Dendritic cell treated with granulocyte-macrophage colony-stimulating factor and Interleukin-4, amounts not matched to agents 40 ng/mL and 50 ng/mL, for 4 days (primary cell): Measurements from ENCODE around the gene DDX28.
"Not testable (repeated sequence)": the region's sequence is repeated elsewhere in the genome, so short reads cannot be mapped to it uniquely, and the experiment has no call there.

Experiments
- H3K27ac Mint-ChIP-seq: one replicate; pipeline ENCODE4 v1.8.0; 2022; ENCODE audit warnings: mild to moderate bottlenecking, mixed read lengths
- H3K27me3 Mint-ChIP-seq: one replicate; pipeline ENCODE4 v1.8.0; 2022; ENCODE audit warnings: mild to moderate bottlenecking, mixed read lengths
- H3K36me3 Mint-ChIP-seq: one replicate; pipeline ENCODE4 v1.8.0; 2022; ENCODE audit warnings: low read depth, mixed read lengths
- H3K4me1 Mint-ChIP-seq: one replicate; pipeline ENCODE4 v1.8.0; 2022; ENCODE audit warnings: low read depth, mixed read lengths
- H3K4me3 Mint-ChIP-seq: one replicate; pipeline ENCODE4 v1.8.0; 2022; ENCODE audit warnings: mild to moderate bottlenecking, moderate library complexity, mixed read lengths
- H3K9me3 Mint-ChIP-seq: one replicate; pipeline ENCODE4 v1.8.0; 2022; ENCODE audit warnings: mixed read lengths
- intact Hi-C: fragments of 100-400 bp; cut with micrococcal nuclease; formaldehyde crosslinking; loops from one replicate; pipeline ENCODE4 v1.15.0; 2022

The DDX28 gene

GRCh38 chr16:68021490-68021889, 1.5 kb downstream of the DDX28 start:
- peak overlapping the region; percentile 25 for H3K27ac Mint-ChIP-seq
- intact Hi-C loops, result no loop called here
- H3K9me3 Mint-ChIP-seq, result no peaks in the 10 kb centered on the region
- peaks cover 33% of the 10 kb centered on the region for H3K4me1 Mint-ChIP-seq
- H3K4me3 Mint-ChIP-seq, result peak overlapping the region; percentile 90
- H3K27me3 Mint-ChIP-seq, result no peaks in the 10 kb centered on the region
- peaks cover 42% of the 10 kb centered on the region for H3K36me3 Mint-ChIP-seq

GRCh38 chr16:68019167-68019680, 3.8 kb downstream of the DDX28 start:
- peaks cover 37% of the 10 kb centered on the region for H3K4me1 Mint-ChIP-seq
- intact Hi-C loops, result no loop called here
- H3K36me3 Mint-ChIP-seq, result peaks cover 34% of the 10 kb centered on the region
- no peak overlapping the region for H3K4me3 Mint-ChIP-seq
- no peaks in the 10 kb centered on the region for H3K27me3 Mint-ChIP-seq
- no peaks in the 10 kb centered on the region for H3K9me3 Mint-ChIP-seq
- H3K27ac Mint-ChIP-seq, result no peak overlapping the region

DNA sequence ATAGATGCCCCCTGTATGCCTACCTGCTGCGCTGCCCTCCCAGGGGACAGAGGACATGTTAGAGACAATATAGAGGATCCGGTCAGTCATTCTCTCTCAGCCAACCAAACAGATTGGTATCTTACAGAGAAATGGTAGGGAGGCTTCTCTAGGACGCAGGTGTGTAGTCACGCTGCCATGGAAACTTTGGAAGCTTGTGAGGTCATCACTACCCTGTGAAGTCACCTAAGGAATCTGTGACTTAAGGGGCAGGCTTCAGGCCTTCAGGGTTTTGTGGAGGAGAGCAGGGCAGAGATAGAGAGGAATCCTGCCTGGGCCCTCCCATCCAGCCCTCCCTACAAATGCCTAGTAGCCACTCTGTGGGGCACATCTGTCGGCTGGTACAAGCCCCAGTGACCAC, 7.4 kb downstream of the DDX28 start, which contains the start of gene DPEP2NB:
Gene DPEP2NB, minus strand, starts transcription at position 231 of the 400 bp plus-strand sequence. Its CDS starts 141 bp downstream, at position 90.
- no peaks in the 10 kb centered on the region for H3K27me3 Mint-ChIP-seq
- no peaks in the 10 kb centered on the region for H3K9me3 Mint-ChIP-seq
- H3K27ac Mint-ChIP-seq, result peak within 1 kb of the TSS; percentile 16
- peaks cover 26% of the 10 kb centered on the region for H3K4me1 Mint-ChIP-seq
- intact Hi-C loops, result no loop called here
- no peak within 1 kb of the TSS for H3K4me3 Mint-ChIP-seq
- H3K36me3 Mint-ChIP-seq, result peaks cover under 1% of the 10 kb centered on the region

GRCh38 chr16:68013440-68013839, 9.6 kb downstream of the DDX28 start:
- intact Hi-C loops, result no loop called here
- Mint-ChIP-seq H3K36me3 (no peaks in the 10 kb centered on the region), H3K9me3 (no peaks in the 10 kb centered on the region), H3K27ac (peak overlapping the region; percentile 63), H3K27me3 (no peaks in the 10 kb centered on the region), H3K4me1 (peaks cover 43% of the 10 kb centered on the region), H3K4me3 (no peak overlapping the region)

DNA sequence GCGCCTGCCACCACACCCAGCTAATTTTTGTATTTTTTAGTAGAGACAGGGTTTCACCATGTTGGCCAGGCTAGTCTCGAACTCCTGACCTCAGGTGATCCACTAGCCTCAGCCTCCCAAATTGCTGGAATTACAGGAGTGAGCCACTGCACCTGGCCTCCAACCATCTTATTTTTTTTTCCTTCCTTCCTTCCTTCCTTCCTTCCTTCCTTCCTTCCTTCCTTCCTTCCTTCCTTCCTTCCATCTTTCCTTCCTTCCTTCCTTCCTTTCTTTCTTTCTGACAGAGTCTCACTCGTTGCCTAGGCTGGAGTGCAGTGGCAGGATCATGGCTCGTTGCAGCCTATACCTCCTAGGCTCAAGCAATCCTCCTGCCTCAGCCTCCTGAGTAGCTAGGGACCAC, 13.2 kb downstream of the DDX28 start:
- intact Hi-C loops, H3K9me3 Mint-ChIP-seq, H3K36me3 Mint-ChIP-seq, H3K4me3 Mint-ChIP-seq, H3K27me3 Mint-ChIP-seq: not testable (repeated sequence)
- Mint-ChIP-seq H3K27ac (peak overlapping the region; percentile 82), H3K4me1 (peaks cover 53% of the 10 kb centered on the region)

DNA sequence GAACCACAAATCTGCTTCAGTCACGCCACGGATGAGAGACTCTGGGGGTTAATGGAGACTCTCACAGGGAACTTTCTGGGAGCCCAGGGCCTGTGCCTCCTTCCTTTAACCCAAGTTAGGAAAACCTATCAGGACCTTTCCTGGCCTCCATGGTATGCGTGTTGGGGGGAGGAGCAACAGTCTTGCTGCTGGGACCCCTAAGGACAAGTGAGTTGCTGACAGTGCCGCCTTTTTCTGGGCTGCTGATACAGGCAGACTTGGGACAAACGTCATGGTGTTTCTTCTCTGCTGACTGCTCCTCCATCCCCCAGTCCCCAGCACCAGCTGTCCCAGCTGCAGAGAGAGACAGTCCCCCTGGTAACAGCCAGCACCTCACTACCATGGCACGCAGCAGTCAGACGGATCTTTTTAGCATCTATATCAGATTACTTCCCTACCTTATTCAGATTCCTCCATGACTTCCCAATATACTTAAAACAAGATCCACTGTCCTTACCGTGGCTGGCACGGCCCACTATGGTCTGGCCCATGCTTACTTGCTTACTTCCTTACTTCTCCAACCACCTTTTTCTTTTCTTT, 13.8 kb downstream of the DDX28 start:
- H3K4me3 Mint-ChIP-seq, result no peak overlapping the region
- H3K27me3 Mint-ChIP-seq, result no peaks in the 10 kb centered on the region

GRCh38 chr16:68005786-68006286, 17.2 kb downstream of the DDX28 start:
- H3K27me3 Mint-ChIP-seq, result no peaks in the 10 kb centered on the region
- H3K9me3 Mint-ChIP-seq, result no peaks in the 10 kb centered on the region
- H3K4me3 Mint-ChIP-seq, result peak overlapping the region; percentile 44
- H3K4me1 Mint-ChIP-seq, result peaks cover 53% of the 10 kb centered on the region
- intact Hi-C loops, result loop anchor here (2.0 kb wide), 1 partner anchor 13 kb away; no protein-coding TSS in a partner anchor
- H3K36me3 Mint-ChIP-seq, result no peaks in the 10 kb centered on the region
- H3K27ac Mint-ChIP-seq, result peak overlapping the region; percentile 98

More for the DNA sequence above, 13.8 kb downstream of the DDX28 start:
- no peaks in the 10 kb centered on the region for H3K36me3 Mint-ChIP-seq
- H3K4me1 Mint-ChIP-seq, result peaks cover 57% of the 10 kb centered on the region
- intact Hi-C loops, result no loop called here
- no peaks in the 10 kb centered on the region for H3K9me3 Mint-ChIP-seq
- H3K27ac Mint-ChIP-seq, result peak overlapping the region; percentile 82

- no peak overlapping the region for H3K4me3 Mint-ChIP-seq
- intact Hi-C loops, result no loop called here
- H3K9me3 Mint-ChIP-seq, result no peaks in the 10 kb centered on the region
- no peaks in the 10 kb centered on the region for H3K27me3 Mint-ChIP-seq
- H3K36me3 Mint-ChIP-seq, result no peaks in the 10 kb centered on the region
- H3K27ac Mint-ChIP-seq, result peak overlapping the region; percentile 98
- H3K4me1 Mint-ChIP-seq, result peaks cover 56% of the 10 kb centered on the region
Observed at GRCh38 chr16:68005211-68005610, 17.8 kb downstream of the DDX28 start.

DNA sequence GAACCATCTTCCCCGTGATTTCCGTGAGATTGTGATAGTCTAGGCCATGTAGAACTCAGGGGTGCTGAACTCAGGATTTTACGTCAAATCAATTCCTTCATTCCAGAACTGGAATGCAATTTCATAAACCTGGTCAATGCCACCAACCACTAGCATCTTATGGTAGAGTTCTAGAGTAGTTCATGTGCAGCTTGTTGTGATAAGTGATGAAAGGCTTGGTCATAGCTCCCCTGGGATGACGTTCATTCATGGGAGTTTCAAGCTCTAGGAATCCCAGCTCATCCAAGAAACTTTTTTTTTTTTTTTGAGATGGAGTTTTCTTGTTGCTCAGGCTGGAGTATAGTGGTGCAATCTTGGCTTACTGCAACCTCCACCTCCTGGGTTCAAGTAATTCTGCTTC, 20.0 kb downstream of the DDX28 start:
- Mint-ChIP-seq H3K4me1 (peaks cover 58% of the 10 kb centered on the region), H3K9me3 (no peaks in the 10 kb centered on the region), H3K27me3 (no peaks in the 10 kb centered on the region), H3K4me3 (no peak overlapping the region), H3K27ac (no peak overlapping the region), H3K36me3 (peaks cover 13% of the 10 kb centered on the region)
- intact Hi-C loops, result no loop called here

- peaks cover 63% of the 10 kb centered on the region for H3K4me1 Mint-ChIP-seq
- no peaks in the 10 kb centered on the region for H3K9me3 Mint-ChIP-seq
- intact Hi-C loops, result loop anchor here (2.0 kb wide), 1 partner anchor 22 kb away; the partner anchor contains the start of genes DDX28 and DUS2
- H3K4me3 Mint-ChIP-seq, result peak overlapping the region; percentile 76
- H3K36me3 Mint-ChIP-seq, result peaks cover 35% of the 10 kb centered on the region
- peak overlapping the region; percentile 98 for H3K27ac Mint-ChIP-seq
- H3K27me3 Mint-ChIP-seq, result no peaks in the 10 kb centered on the region
Observed at GRCh38 chr16:68000450-68000849, 22.6 kb downstream of the DDX28 start.

DNA sequence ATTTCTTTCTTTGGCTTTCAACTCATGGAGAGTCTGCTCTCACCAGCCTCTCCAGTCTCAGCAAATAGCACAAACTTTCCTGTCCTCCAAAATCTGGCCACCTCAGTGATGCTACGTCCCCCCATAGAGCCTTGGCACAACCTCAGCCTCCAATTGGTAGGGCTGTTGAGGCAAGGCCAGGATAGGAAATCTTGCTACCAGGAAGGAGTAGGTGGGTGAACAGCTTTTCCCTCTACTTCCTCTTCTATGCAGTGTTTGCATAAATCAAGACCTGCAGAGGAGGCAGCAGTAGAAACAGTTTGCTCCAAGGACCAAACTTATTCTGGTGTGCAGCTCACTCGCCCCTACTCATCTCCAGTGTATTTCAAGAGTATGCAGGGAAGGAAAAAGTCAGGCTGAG, 23.0 kb downstream of the DDX28 start:
- peaks cover 39% of the 10 kb centered on the region for H3K36me3 Mint-ChIP-seq
- intact Hi-C loops, result loop anchor here (2.0 kb wide), 1 partner anchor 23 kb away; the partner anchor contains the start of genes DDX28 and DUS2
- peak overlapping the region; percentile 76 for H3K4me3 Mint-ChIP-seq
- H3K27ac Mint-ChIP-seq, result peak overlapping the region; percentile 98
- H3K27me3 Mint-ChIP-seq, result no peaks in the 10 kb centered on the region
- H3K9me3 Mint-ChIP-seq, result no peaks in the 10 kb centered on the region
- peaks cover 63% of the 10 kb centered on the region for H3K4me1 Mint-ChIP-seq

DNA sequence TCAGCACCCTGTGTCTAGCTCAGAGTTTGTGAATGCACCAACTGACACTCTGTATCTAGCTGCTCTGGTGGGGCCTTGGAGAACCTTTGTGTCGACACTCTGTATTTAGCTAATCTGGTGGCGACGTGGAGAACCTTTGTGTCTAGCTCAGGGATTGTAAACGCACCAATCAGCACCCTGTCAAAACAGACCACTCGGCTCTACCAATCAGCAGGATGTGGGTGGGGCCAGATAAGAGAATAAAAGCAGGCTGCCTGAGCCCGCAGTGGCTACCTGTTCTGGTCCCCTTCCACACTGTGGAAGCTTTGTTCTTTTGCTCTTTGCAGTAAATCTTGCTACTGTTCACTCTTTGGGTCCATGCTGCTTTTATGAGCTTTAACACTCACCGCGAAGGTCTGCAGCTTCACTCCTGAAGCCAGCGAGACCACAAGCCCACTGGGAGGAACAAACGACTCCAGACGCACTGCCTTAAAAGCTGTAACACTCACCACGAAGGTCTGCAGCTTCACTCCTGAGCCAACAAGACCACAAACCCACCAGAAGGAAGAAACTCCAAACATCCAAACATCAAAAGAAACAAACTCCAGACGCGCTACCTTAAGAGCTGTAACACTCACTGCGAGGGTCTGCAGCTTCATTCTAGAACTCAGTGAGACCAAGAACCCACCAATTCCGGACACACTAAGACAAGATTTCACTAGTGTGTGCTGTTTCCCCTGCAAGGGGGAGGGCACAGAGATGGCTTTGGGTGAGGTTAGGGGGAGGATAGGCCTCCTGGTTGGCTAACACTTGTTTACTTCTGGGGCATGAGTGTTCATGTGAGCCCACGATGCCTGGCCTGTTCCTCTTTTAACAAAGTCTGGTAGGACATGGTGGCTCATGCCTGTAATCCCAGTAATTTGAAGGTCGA, 24.0 kb downstream of the DDX28 start, which contains the start of gene DPEP2:
Gene DPEP2, minus strand, starts transcription at position 706 of the 910 bp plus-strand sequence. CDS start 6,272 bp downstream, outside the sequence.
- H3K4me1 Mint-ChIP-seq, result peaks cover 65% of the 10 kb centered on the region

GRCh38 chr16:67998231-67998778, 24.7 kb downstream of the DDX28 start:
- peaks cover 72% of the 10 kb centered on the region for H3K4me1 Mint-ChIP-seq
- H3K4me3 Mint-ChIP-seq, result peak overlapping the region; percentile 76
- not testable (repeated sequence) for H3K27me3 Mint-ChIP-seq

More for the DNA sequence above, 24.0 kb downstream of the DDX28 start, which contains the start of gene DPEP2:
- H3K36me3 Mint-ChIP-seq, result peaks cover 39% of the 10 kb centered on the region
- H3K27me3 Mint-ChIP-seq, H3K9me3 Mint-ChIP-seq, intact Hi-C loops: not testable (repeated sequence)
- H3K4me3 Mint-ChIP-seq, result peak within 1 kb of the TSS; percentile 76
- peak within 1 kb of the TSS; percentile 98 for H3K27ac Mint-ChIP-seq

More at GRCh38 chr16:67998231-67998778, 24.7 kb downstream of the DDX28 start:
- peak overlapping the region; percentile 98 for H3K27ac Mint-ChIP-seq
- H3K9me3 Mint-ChIP-seq, intact Hi-C loops: not testable (repeated sequence)
- peaks cover 39% of the 10 kb centered on the region for H3K36me3 Mint-ChIP-seq
